ENCODE data around the gene NAALADL2.

The NAALADL2 gene

GRCh38 chr3:175272392-175272791, 413.3 kb downstream of the NAALADL2 start:
- DNase-seq: no peak

GRCh38 chr3:175273573-175273972, 414.4 kb downstream of the NAALADL2 start:
- DNase-seq: no peak

- DNase-seq: no peak
These were observed 414.9 kb downstream of the NAALADL2 start for GRCh38 chr3:175274056-175274455.

- DNase-seq: peak; percentile 40
These were observed 415.5 kb downstream of the NAALADL2 start for GRCh38 chr3:175274474-175275218.

GRCh38 chr3:175278680-175279079, 419.5 kb downstream of the NAALADL2 start:
- DNase-seq: no peak

GRCh38 chr3:175279457-175279856, 420.3 kb downstream of the NAALADL2 start:
- no peak for DNase-seq

- no peak for DNase-seq
These were observed 420.8 kb downstream of the NAALADL2 start for GRCh38 chr3:175279911-175280310.

GRCh38 chr3:175287361-175287963, 428.3 kb downstream of the NAALADL2 start:
- DNase-seq: peak; percentile 37

- no peak for DNase-seq
These were observed 429.5 kb downstream of the NAALADL2 start for GRCh38 chr3:175288621-175289020.

GRCh38 chr3:175294793-175295192, 435.7 kb downstream of the NAALADL2 start:
- DNase-seq: no peak

GRCh38 chr3:175295248-175296130, 436.4 kb downstream of the NAALADL2 start:
- DNase-seq: no peak

GRCh38 chr3:175297216-175297615, 438.1 kb downstream of the NAALADL2 start:
- no peak for DNase-seq

GRCh38 chr3:175301741-175302140, 442.6 kb downstream of the NAALADL2 start:
- DNase-seq: no peak

- DNase-seq: no peak
These were observed 445.3 kb downstream of the NAALADL2 start for GRCh38 chr3:175304404-175304803.

- DNase-seq: no peak
These were observed 448.5 kb downstream of the NAALADL2 start for GRCh38 chr3:175307642-175308041.

- no peak for DNase-seq
These were observed 449.0 kb downstream of the NAALADL2 start for GRCh38 chr3:175308097-175308496.

- no peak for DNase-seq
These were observed 450.9 kb downstream of the NAALADL2 start for GRCh38 chr3:175310046-175310445.

GRCh38 chr3:175311404-175311803, 452.3 kb downstream of the NAALADL2 start:
- DNase-seq: no peak

GRCh38 chr3:175311946-175312345, 452.8 kb downstream of the NAALADL2 start:
- DNase-seq: no peak

- DNase-seq: no peak
These were observed 453.7 kb downstream of the NAALADL2 start for GRCh38 chr3:175312791-175313190.

GRCh38 chr3:175316799-175317198, 457.7 kb downstream of the NAALADL2 start:
- no peak for DNase-seq

GRCh38 chr3:175325440-175325839, 466.3 kb downstream of the NAALADL2 start:
- peak; percentile 77 for DNase-seq

- DNase-seq: peak; percentile 47
These were observed 466.9 kb downstream of the NAALADL2 start for GRCh38 chr3:175326041-175326440.

GRCh38 chr3:175329373-175329772, 470.2 kb downstream of the NAALADL2 start:
- DNase-seq: no peak
